Epithelial cell of proximal tubule (primary cell): ENCODE results near the gene SPRN. TPM values are rescaled to one million over a fixed set of nuclear protein-coding genes. Genes with fewer than 3 reads are reported as not detected.
A peak's percentile ranks its signal among the peaks of the same experiment; 100 is the strongest.
"Not testable (repeated sequence)": the region's sequence is repeated elsewhere in the genome, so short reads cannot be mapped to it uniquely, and the experiment has no call there.

ENCODE experiments used
- DNase-seq: peaks from one replicate; pipeline ENCODE4 v3.0.0-alpha.2; 2011; ENCODE audit warnings: low read depth
- H3K4me3 ChIP-seq: 2 replicates; pipeline ENCODE4 v1.5.1; 2011; ENCODE audit warnings: low read depth, mild to moderate bottlenecking, low read length
- total RNA-seq: library from RNA; depleted of rRNA; stranded (reverse); fragments of >200 nt; gene quantifications from 2 replicates; pipeline ENCODE4 v1.2.3, GENCODE V29; 2015
- TF ChIP-seq, protein P1 (sequence below): conservative IDR thresholded peaks from 2 replicates; pipeline ENCODE4 v1.5.1; 2012; ENCODE audit warnings: low read depth, mild to moderate bottlenecking, low read length

Gene SPRN
- total RNA-seq, 1 donor from 2014 or later, result 0.12 TPM

DNA sequence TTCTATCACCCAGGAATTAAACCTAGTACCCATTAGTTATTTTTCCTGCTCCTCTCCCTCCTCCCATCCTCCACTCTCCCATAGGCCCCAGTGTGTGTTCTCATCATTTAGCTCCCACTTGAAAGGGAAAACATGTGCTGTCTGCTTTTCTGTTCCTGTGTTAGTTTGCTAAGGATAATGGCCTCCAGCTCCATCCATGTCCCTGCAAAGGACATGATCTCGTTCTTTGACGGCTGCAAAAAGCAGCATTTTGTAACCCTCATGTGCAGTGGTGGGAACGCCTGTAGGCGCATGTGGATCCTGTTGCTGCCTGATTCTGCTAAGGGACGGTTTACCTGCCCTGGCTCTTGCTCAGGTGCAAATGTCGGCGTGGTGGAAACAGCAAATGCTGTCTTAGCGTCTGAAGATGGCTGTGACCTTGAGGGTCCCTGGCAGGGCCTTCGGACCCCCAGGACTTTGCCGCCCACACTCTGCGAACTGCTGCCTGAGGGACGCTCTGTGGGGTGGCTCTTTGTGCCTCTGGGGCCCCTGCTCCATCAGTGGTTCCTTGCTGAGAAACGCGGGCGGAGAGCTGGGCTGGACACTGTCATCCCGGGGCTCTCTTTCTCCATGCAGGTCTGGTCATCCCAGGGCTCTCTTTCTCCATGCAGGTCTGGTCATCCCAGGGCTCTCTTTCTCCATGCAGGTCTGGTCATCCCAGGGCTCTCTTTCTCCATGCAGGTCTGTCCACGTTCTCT lies 36.0 kb downstream of the SPRN start:
- DNase-seq, result no peak
- TF ChIP-seq, protein P1, sequence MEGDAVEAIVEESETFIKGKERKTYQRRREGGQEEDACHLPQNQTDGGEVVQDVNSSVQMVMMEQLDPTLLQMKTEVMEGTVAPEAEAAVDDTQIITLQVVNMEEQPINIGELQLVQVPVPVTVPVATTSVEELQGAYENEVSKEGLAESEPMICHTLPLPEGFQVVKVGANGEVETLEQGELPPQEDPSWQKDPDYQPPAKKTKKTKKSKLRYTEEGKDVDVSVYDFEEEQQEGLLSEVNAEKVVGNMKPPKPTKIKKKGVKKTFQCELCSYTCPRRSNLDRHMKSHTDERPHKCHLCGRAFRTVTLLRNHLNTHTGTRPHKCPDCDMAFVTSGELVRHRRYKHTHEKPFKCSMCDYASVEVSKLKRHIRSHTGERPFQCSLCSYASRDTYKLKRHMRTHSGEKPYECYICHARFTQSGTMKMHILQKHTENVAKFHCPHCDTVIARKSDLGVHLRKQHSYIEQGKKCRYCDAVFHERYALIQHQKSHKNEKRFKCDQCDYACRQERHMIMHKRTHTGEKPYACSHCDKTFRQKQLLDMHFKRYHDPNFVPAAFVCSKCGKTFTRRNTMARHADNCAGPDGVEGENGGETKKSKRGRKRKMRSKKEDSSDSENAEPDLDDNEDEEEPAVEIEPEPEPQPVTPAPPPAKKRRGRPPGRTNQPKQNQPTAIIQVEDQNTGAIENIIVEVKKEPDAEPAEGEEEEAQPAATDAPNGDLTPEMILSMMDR, result no peak
- H3K4me3 ChIP-seq, result no peak overlapping the region

DNA sequence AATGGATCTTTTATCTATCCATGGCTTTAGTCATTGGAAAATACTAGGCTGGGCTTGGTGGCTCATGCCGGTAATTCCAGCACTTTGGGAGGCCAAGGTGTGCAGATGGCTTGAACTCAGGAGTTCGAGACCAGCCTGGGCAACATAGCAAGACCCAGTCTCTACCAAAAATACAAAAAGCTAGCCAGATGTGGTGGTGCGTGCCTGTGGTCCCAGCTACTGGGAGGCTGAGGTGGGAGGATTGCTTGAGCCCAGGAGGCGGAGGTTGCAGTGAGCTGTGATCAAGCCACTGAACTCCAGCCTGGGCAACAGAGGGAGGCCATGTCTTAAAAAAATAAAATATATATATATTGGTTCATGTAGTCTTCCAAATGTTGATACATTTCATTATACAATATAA lies 37.5 kb downstream of the SPRN start:
- H3K4me3 ChIP-seq, DNase-seq: not testable (repeated sequence)

DNA sequence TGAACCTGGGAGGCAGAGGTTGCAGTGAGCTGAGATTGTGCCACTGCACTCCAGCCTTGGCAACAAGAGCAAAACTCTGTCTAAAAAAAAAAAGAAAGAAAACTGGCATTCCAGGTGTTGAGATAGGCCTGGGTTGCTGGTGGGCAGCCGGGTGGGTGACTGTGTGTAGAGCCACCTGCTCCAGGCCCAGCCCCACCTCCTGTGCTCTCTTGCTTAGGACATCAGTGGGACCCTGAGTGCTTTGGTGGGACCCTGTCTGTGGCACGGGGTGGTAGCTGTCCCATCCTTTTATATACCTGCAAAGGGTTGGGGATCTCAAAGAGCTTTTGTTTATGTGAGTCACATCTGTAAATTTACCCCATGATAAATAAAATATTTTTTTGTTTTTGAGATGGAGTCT lies 39.2 kb downstream of the SPRN start:
- no peak overlapping the region for H3K4me3 ChIP-seq
- TF ChIP-seq, protein P1, result no peak
- DNase-seq, result no peak

DNA sequence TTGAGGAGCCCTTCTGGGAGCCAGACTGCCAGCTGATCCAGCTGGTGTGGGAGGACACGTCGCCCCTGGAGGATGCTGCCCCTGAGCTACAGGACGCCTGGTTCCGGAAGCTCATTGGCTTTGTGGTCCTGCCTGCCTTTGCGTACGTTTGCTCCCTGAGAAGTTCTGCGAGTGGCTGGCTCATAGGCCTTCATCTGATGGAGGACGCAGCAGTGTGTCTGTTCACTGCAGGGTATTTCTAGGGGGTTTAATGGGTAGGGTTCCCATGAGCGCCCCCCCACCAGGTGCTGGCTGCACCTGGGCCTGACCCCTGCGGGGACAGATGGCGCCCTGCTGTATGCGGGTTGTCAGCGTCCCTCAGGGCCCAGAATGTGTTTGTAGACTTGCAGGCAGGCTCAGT lies 40.4 kb downstream of the SPRN start:
- H3K4me3 ChIP-seq, result no peak overlapping the region
- TF ChIP-seq, protein P1, result no peak
- DNase-seq, result no peak

DNA sequence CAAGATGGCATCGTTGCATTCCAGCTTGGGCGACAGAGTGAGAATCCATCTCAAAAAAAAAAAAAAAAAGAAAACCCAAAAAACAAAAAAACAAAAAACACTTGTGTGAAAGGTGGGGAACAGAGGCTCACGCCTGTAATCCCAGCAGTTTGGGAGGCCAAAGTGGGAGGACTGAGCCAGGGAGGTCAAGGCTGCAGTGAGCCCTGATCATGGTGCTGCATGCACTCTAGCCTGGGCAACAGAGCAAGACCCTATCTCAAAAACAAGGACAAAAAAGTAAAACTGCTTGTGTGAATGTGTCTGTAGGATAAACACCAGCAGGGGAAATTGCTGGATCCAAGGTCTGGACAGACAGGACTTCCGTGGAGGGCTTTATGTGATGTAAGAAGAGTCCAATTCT lies 40.9 kb downstream of the SPRN start:
- no peak overlapping the region for H3K4me3 ChIP-seq
- no peak for DNase-seq
- TF ChIP-seq, protein P1, result no peak

DNA sequence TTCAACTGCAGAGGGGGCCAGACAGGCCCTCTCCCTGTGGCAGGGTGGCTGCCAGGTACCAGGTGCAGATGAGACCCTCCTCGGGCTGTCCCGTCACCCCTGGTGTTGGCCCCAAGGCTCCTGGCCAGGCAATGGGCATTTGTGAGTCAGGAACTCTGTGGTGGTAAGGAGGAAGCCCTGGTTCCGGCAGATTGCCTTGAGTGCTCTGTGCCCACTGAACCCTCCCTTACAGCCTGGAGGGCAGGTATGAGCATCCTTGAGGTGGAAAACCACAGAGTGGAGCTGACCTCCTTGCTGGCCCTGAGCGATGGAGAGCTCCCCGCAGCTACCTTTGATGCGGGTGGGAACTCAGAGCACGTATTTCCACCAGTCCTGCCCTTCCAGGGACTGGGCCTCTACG lies 43.4 kb downstream of the SPRN start:
- TF ChIP-seq, protein P1, result no peak
- DNase-seq, result no peak

DNA sequence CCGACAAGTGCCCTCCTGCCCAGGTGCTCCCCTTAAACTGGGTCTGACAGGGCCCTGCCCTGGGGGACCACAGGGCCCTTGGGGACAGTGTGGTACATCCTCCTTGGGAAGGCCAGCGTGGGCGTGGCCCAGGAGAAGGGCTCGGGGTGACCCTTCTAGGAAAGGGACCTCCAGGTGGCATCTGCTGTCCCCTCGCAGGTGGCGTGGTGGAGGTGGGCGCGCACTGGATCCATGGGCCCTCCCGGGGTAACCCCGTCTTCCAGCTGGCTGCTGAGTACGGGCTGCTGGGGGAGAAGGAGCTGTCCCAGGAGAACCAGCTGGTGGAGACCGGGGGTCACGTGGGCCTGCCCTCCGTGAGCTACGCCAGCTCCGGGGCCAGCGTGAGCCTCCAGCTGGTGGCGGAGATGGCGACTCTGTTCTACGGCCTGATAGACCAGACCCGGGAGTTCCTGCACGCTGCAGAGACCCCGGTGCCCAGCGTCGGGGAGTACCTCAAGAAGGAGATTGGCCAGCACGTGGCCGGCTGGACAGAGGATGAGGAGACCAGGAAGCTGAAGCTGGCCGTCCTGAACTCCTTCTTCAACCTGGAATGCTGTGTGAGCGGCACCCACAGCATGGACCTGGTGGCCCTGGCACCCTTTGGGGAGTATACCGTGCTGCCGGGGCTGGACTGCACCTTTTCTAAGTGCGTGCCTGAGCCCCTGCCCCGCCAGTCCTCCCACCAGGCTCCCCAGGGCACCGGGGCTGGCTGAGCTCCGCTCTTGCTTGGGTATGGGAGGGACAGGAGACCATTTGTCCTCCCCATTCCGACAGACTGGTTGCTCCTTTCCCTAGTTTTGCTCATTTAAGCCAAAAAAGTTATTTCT lies 44.4 kb downstream of the SPRN start:
- no peak for DNase-seq
- H3K4me3 ChIP-seq, result peak overlapping the region; percentile 69
- TF ChIP-seq, protein P1, result no peak

More for the DNA sequence above, 43.4 kb downstream of the SPRN start:
- no peak overlapping the region for H3K4me3 ChIP-seq
